T-helper 1 cell treated with Interleukin-12 subunit alpha and Interleukin-12 subunit beta and Interleukin-4 antibody, amounts not matched to agents 30 μg/mL and 1 μg/mL, for 36 hours (primary cell): ENCODE results near the gene SLC22A23.

Experiments used
- H3K27ac Mint-ChIP-seq: one replicate; pipeline ENCODE4 v1.8.0; 2021; ENCODE audit warnings: mild to moderate bottlenecking, mixed read lengths
- H3K27me3 Mint-ChIP-seq: one replicate; pipeline ENCODE4 v1.8.0; 2021; ENCODE audit warnings: low read depth, mixed read lengths
- H3K36me3 Mint-ChIP-seq: one replicate; pipeline ENCODE4 v1.8.0; 2021; ENCODE audit warnings: low read depth, mixed read lengths
- H3K4me1 Mint-ChIP-seq: one replicate; pipeline ENCODE4 v1.8.0; 2021; ENCODE audit warnings: low read depth, mixed read lengths
- H3K4me3 Mint-ChIP-seq: one replicate; pipeline ENCODE4 v1.8.0; 2021; ENCODE audit warnings: mild to moderate bottlenecking, moderate library complexity, mixed read lengths
- H3K9me3 Mint-ChIP-seq: one replicate; pipeline ENCODE4 v1.8.0; 2021; ENCODE audit warnings: mixed read lengths

SLC22A23 gene

GRCh38 chr6:3412779-3413500, 43.9 kb downstream of the SLC22A23 start:
- Mint-ChIP-seq H3K9me3 (no peaks in the 10 kb centered on the region), H3K36me3 (no peaks in the 10 kb centered on the region), H3K27ac (no peak overlapping the region)

GRCh38 chr6:3411967-3412778, 44.7 kb downstream of the SLC22A23 start:
- Mint-ChIP-seq H3K9me3 (no peaks in the 10 kb centered on the region), H3K27me3 (peaks cover 5% of the 10 kb centered on the region), H3K36me3 (no peaks in the 10 kb centered on the region), H3K4me3 (no peak overlapping the region), H3K27ac (no peak overlapping the region), H3K4me1 (peaks cover 3% of the 10 kb centered on the region)

More at GRCh38 chr6:3412779-3413500, 43.9 kb downstream of the SLC22A23 start:
- Mint-ChIP-seq H3K27me3 (peaks cover 5% of the 10 kb centered on the region), H3K4me1 (peaks cover 3% of the 10 kb centered on the region), H3K4me3 (no peak overlapping the region)

DNA sequence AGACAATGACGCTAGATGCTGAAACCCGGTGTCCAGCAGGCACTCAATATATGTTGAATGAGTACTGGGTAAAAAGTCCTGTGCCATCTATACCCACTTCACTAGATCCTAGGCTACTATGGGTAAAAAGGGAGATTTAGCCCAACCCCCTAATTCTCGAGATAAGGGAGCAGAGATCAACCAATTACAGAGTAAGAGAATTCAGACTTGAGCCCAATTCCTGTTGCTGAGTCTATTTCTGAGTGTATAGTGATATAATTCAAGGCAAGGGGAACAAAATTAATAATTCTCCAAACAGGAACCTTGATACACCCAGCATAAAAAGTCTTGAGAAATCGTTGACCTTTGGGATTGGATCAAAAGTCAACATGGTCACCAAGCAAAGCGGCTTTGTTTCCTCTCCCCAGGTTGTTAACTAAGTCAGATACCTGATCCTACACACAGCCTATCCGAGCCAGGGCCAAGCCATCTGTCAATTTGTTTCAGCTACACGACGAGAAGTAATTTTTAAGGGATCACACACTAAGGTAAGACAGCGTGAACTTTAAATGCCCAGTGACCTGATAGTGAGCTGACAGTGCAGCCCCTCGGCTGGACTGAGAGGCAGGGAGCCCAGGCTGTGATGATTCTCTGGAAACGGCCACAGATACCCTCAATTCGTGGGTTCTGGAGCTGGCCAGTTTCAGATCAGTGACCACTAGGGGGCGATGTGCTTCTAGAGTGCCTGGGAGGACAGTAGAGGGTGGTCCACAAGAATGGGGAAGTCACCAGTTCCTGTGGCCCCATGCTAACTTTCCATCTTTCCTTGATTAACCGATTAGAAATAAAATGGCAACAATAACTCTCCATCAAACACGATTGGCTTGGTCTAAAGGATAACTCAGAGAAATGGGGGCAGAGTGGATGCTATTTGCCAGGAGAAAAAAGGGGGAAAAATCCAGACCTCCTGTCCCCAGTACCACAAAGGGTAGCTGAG, 46.2 kb downstream of the SLC22A23 start:
- no peak overlapping the region for H3K27ac Mint-ChIP-seq
- peaks cover 3% of the 10 kb centered on the region for H3K4me1 Mint-ChIP-seq
- peaks cover 5% of the 10 kb centered on the region for H3K27me3 Mint-ChIP-seq
- no peaks in the 10 kb centered on the region for H3K36me3 Mint-ChIP-seq
- no peaks in the 10 kb centered on the region for H3K9me3 Mint-ChIP-seq
- H3K4me3 Mint-ChIP-seq, result no peak overlapping the region

DNA sequence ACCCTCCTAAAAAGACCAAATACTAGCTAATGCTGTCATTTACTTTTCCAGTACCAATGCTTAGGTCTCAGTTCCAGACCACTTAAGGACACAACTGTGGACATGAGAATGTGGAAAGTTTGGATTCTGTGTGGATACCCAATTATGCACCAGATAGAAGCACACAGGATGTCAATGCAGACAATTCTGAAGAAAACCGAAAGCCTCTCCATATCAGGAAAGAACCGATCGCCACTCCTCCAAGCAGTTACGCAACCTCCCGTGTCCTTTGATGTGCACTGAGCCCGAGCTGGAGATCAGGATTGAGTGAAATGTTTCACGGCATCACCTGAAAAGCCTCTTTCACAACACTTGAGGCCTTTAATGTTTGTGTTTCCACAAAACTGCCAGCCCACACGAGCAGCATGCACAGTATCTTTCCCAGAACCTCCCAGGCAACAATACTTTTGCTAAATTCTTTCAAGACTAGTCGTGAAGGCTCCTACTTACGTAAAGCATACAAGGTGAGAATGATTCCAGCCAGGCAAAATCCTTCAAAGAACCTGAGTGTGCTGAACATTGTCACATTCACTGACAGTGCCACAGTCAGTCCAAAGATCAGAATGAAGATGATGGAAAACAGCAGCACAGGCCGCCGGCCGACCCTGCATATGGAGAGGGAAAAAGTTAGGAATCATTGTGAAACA, 47.0 kb downstream of the SLC22A23 start:
- Mint-ChIP-seq H3K27me3 (peaks cover 5% of the 10 kb centered on the region), H3K9me3 (no peaks in the 10 kb centered on the region), H3K4me1 (peaks cover 2% of the 10 kb centered on the region), H3K27ac (no peak overlapping the region), H3K4me3 (no peak overlapping the region), H3K36me3 (no peaks in the 10 kb centered on the region)

- no peaks in the 10 kb centered on the region for H3K9me3 Mint-ChIP-seq
- H3K36me3 Mint-ChIP-seq, result no peaks in the 10 kb centered on the region
- no peak overlapping the region for H3K4me3 Mint-ChIP-seq
- peaks cover 5% of the 10 kb centered on the region for H3K27me3 Mint-ChIP-seq
- H3K4me1 Mint-ChIP-seq, result no peaks in the 10 kb centered on the region
- H3K27ac Mint-ChIP-seq, result no peak overlapping the region
Observed at GRCh38 chr6:3408665-3409064, 48.2 kb downstream of the SLC22A23 start.

DNA sequence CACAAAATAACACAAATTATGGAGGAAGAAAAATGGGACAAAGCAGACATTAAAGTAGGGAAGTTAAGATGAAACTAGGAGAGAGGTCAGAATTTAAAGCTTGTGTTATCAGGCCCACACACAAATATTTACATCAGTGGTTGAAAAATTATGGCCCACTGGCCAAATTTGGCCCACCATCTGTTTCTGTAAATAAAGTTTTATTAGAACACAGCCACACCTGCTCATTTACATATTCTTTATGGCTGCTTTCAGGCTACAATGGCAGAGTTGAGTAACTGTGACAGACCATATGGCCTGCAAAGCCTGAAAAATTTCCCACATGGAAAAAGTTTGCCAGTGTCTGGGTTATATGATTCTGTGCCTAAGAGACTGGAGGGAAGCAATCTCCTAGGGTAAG, 49.0 kb downstream of the SLC22A23 start:
- Mint-ChIP-seq H3K27me3 (peaks cover 5% of the 10 kb centered on the region), H3K4me3 (no peak overlapping the region), H3K36me3 (no peaks in the 10 kb centered on the region), H3K4me1 (no peaks in the 10 kb centered on the region), H3K27ac (no peak overlapping the region), H3K9me3 (no peaks in the 10 kb centered on the region)

GRCh38 chr6:3406891-3407809, 49.7 kb downstream of the SLC22A23 start:
- Mint-ChIP-seq H3K4me1 (no peaks in the 10 kb centered on the region), H3K36me3 (no peaks in the 10 kb centered on the region), H3K9me3 (no peaks in the 10 kb centered on the region), H3K27ac (no peak overlapping the region), H3K27me3 (peaks cover 5% of the 10 kb centered on the region), H3K4me3 (no peak overlapping the region)

DNA sequence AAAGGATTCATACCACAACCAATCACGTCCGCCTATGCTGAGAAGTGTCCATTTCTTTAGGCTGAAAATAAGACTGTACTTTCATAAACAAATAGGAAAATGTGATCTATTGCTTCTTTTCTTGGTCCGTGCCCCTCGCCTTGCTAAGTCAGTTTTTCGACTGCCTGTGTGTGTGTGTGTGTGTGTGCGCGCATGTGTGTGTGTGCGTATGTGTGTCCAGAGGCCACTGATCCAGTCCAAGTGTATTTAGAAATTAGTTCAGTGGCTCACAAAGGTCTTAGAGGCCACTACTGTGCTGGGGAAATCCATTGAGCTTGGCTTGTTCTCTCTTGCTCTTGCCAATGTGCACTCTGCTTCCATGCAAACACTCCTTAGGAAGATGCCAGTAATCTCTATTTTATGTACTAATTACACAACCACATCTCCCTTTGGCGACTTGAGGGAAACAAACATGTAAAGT, 50.5 kb downstream of the SLC22A23 start:
- H3K36me3 Mint-ChIP-seq, result no peaks in the 10 kb centered on the region
- H3K27ac Mint-ChIP-seq, result no peak overlapping the region
- no peaks in the 10 kb centered on the region for H3K4me1 Mint-ChIP-seq
- H3K9me3 Mint-ChIP-seq, result no peaks in the 10 kb centered on the region
- peaks cover 5% of the 10 kb centered on the region for H3K27me3 Mint-ChIP-seq
- H3K4me3 Mint-ChIP-seq, result no peak overlapping the region

DNA sequence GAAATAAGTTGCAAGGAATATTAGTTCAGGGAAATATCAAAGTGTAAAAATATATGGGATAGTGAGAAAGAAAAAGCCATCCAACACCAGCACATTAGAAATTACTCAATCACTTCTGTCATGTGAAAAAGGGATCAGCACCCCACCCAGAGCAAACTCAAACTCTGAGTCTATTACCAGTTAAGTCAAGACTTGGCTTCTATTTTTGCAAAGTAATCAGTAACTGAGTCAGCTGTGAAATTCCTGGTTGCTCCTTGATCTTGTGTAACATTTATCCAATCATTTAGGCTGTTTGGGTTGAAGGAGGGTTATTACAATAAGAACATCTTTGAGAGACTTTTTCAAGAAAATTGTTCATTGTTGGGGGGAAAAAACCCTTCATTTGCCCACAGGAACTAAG, 51.2 kb downstream of the SLC22A23 start:
- no peaks in the 10 kb centered on the region for H3K9me3 Mint-ChIP-seq
- H3K4me1 Mint-ChIP-seq, result no peaks in the 10 kb centered on the region
- H3K27me3 Mint-ChIP-seq, result peaks cover under 1% of the 10 kb centered on the region
- no peak overlapping the region for H3K4me3 Mint-ChIP-seq
- H3K27ac Mint-ChIP-seq, result no peak overlapping the region
- no peaks in the 10 kb centered on the region for H3K36me3 Mint-ChIP-seq

DNA sequence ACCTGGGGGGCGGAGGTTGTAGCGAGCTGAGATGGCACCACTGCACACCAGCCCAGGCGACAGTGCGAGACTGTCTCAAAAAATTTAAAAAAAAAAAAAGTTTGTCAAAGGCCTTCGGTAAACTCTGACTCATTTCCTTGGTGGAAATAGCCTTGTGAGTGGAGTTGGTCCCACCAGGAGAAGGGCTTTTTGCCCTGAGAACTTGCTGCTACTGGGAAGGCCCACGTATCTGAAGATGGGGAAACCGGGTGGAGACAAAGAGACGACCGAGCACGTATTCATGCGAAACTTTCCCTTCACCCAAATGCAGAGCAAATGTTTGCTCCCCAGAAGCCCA, 51.7 kb downstream of the SLC22A23 start:
- H3K27me3 Mint-ChIP-seq, result no peaks in the 10 kb centered on the region
- H3K4me1 Mint-ChIP-seq, result no peaks in the 10 kb centered on the region
- no peak overlapping the region for H3K27ac Mint-ChIP-seq
- no peaks in the 10 kb centered on the region for H3K36me3 Mint-ChIP-seq
- H3K9me3 Mint-ChIP-seq, result no peaks in the 10 kb centered on the region
- no peak overlapping the region for H3K4me3 Mint-ChIP-seq

- no peaks in the 10 kb centered on the region for H3K27me3 Mint-ChIP-seq
- no peaks in the 10 kb centered on the region for H3K36me3 Mint-ChIP-seq
- no peaks in the 10 kb centered on the region for H3K4me1 Mint-ChIP-seq
- no peak overlapping the region for H3K27ac Mint-ChIP-seq
- H3K9me3 Mint-ChIP-seq, result no peaks in the 10 kb centered on the region
- no peak overlapping the region for H3K4me3 Mint-ChIP-seq
Observed at GRCh38 chr6:3403238-3404173, 53.3 kb downstream of the SLC22A23 start.
